GM19463 (cell line): ENCODE measurements around the gene WNT7B.
A peak's percentile ranks its signal among the peaks of the same experiment; 100 is the strongest.

Experiments used
- ATAC-seq: cut with Tn5 transposase; IDR thresholded peaks from one replicate; pipeline ENCODE4 v1.9.1; 2021; ENCODE audit warnings: mild to moderate bottlenecking, moderate library complexity; ENCODE audit not compliant: unreplicated experiment

WNT7B gene

DNA sequence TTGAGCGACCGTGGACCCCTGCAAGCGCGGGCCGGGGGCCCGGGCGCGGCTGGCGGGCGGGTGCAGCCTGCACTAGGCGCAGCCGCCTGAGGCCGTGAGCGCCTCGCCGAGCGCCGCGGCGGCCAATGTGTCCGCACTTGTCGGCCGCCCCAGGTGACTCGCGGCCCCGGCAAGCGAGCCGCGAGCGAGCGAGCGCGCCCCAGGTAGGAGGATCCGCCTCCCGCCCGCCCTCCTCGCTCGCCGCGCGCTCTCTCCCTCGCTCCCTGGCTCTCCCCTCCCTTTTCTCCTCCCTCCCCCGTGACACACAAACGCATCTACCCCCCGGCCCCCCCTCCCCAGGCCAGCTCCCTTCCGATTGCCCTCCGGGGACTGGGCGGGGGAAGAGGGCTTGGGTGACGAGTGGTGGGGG lies at the start of gene WNT7B:
Gene WNT7B (minus strand): TSS at position 160 of the 409 bp plus-strand sequence. CDS start 408 bp downstream, outside the sequence.
- no peak for ATAC-seq

DNA sequence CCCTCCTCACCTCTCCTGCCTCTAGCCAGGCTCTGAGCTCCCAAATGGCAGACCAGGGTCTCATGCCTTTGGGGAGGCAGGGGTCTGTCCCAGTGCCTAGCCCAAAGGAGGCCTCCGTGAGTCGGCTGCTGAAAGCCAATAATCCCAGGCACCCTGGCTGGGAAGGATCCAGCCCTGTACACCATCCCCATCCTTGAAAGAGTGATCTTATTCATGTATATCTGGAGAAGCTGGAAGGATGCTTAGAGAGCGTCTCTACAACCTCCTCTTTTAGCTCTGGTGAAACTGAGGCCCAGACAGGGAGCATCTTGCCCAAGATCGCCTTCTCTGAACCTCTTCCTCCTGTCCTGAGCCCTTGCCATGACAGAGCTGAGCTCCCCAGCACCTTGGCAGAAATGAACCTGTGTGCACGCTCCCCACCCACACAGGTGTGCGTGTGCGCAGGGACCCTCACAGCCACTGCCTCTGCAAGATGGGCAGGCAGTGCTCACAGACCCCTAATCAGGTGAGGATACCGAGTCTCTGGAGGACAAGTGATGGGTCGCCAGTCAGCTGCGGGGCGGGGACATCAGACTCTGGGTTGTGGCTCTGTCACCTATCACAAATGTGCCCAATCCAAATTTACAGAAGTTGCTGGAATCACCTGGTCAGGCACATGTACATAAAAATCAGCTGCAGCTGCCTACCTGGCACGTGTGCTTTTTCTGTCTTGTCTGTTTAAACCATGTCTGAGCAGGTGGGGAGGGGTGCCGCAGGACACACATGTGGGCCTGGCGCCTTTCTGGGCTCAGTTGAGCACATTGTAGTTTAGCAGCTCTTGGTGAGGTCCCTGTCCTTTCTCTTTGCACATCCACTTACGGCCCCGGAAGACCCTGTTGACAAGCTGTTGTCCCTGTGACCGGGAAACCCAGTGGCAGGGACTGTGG lies 49.3 kb upstream of the WNT7B start:
- ATAC-seq = no peak

GRCh38 chr22:46025225-46025972 lies 48.4 kb upstream of the WNT7B start:
- ATAC-seq = no peak

DNA sequence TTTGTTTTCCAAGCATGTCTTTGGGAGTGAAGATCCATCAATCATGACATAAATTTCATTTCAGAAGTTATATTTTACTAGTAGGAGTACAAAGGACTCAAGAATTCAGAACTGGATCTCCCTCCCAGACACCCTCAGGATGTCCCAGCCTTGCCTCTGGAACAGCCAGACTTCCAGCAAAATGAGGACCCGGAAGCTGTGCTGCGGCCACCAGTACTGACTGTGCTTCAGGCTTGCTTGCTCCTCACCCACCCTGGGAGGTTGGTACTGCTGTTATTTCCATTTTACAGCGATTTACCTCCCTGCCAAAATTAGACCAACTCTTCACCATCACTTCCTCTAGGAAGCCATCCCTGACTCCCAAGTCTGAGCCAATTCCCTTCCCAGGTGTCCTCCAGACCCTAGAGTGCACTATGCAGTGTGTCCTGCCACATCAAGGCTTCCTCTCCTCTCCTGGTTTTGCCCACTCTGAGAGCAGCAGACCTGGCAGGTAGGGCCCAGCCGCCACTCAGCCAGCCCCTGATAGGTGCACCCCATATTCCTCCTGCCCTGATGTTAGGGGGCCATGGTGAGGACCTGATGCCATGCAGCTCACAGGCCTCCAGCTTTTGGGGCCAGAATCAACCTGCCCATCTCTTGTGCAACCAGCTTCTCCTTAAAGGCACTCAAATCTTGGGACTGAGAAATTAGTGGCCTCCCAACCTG lies 47.3 kb upstream of the WNT7B start:
- no peak for ATAC-seq

DNA sequence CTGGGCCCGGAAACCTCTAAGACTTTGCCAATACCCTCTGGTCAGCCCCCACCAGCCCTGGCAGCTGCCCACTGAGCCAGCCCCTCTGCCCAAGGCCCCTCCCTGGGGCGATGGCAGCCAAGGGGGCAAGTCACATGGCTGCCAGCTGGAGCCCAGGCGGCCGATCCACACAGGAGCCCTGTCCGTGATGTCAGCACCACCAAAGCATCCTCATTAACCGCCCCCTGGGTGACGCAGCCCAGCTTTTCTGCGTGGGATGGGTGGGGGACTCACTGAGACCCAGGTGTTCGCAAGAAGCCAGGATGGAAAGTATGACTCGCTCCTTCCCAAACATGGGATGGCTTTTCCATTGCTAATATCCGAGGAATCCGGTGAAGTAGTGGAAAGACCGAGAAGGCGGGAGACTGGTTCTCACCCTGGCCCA lies 46.6 kb upstream of the WNT7B start:
- ATAC-seq = no peak

DNA sequence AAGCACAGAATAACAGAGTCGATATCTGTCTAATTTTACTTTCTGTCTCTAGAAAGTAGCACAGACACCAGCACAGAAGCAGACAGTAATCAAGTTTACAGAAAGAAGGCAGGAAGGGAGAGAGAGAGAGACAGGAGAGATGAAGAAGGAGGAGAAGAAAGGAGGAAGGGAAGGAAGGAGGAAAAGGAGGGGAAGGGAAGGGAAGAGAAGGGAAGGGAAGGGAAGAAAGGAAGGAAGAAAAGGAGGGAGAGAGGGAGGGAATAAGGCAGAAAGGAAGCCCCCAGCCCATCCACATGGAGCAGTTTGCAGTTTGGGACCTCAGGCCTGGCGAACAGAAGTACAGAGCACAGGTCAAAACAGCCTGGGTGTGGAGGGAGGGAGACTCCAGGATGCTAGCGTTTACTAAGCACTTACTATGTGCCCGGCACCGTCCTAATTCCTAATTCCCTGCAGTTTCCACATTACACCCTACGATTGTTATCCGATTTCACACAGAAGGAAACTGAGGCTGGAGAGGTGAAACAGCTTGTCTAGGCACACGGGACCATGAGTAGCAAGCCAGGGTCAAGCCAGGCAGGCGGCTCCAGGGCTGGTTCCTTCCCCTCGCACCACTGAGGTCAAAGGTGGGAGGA lies 46.0 kb upstream of the WNT7B start:
- no peak for ATAC-seq

DNA sequence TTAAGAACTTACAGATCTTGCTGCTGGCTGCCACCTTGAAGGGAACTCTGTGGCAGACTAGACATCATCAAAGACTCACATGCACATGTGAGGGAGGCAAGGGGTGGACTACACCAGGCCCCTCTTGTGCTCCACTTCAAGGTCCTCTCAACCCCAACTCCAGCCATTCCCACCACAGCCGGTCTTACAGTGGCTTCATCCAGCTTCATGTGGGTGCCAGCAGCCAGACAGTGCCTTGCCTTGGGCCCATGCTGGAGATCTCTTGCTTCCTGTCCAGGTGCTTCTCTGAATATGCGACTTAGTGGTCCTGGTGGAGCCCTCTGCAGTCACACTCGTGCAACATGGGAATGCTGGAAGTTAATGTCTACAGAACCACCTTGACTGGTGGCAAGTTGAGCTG lies 44.6 kb upstream of the WNT7B start:
- ATAC-seq = no peak

DNA sequence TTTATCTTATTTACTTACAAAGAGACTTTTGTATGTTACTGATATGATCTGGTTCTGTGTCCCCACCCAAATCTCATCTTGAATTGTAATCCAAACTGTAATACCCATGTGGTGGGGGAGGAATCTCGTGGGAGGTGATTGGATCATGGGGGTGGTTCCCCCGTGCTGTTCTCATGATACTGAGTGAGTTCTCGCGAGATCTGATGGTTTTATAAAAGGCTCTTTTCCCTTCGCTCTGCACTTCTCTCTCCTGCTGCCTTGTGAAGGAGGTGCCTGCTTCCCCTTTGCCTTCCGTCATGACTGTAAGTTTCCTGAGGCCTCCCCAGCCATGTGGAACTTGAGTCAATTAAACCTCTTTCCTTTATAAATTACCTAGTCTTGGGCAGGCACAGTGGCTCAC lies 42.4 kb upstream of the WNT7B start:
- ATAC-seq = no peak

DNA sequence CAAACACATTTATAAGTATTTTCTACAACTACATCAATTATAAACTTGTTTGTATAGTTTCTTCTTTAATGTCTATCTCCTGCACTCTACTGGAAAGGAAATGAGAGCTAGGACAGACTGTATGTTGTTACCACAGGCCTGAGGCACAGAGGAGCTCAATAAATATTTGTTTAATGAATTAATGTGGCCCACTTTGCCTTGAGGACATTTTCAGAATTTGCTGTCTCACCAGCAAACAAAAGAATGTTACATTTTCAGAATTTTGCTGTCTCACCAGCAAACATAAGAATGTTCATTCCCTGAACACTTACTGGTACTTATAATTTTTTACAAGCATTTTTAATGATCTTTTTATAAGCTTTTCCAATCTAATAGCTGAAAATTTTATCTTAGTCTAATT lies 41.9 kb upstream of the WNT7B start:
- no peak for ATAC-seq

DNA sequence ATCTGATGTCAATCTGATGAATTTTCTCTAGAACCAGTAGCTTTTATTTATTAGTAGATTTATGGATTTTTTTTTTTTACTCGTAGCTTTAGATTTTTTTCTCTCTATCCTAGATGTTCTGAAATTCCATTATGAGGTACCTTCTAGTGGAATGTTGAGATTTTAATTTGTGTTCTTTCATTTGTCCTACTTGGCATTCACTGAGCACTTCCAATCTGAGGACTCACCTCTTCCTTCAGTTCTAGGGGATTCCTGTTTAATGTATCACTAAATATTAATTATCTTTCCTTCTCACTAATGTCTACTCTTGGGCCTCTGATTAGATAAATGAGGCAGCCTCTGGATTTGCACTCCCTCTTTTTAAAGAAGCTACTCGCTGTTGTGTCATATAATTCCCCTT lies 40.2 kb upstream of the WNT7B start:
- no peak for ATAC-seq

- ATAC-seq = peak; percentile 87
Observed at GRCh38 chr22:46013460-46014416, 36.8 kb upstream of the WNT7B start.

DNA sequence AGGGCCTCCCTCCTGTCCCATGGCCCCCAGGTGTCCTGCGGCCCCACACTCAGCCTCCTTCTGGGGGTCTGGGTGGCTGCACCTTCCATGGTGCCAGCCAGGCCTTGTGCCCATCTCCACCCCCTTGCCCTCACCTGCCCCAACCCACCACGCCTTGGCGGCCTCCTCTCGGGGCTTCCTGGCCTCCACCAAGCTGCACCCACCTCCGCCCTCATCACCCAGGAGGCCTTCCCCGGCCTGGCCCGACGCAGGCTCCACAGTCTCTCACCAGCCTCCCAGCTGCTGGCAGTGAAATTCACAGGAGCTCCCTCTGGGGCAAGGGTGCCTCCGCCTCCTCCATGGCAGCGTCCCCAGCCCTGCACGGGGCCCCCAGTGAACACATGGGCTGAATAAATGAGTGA lies 35.9 kb upstream of the WNT7B start:
- ATAC-seq = no peak

DNA sequence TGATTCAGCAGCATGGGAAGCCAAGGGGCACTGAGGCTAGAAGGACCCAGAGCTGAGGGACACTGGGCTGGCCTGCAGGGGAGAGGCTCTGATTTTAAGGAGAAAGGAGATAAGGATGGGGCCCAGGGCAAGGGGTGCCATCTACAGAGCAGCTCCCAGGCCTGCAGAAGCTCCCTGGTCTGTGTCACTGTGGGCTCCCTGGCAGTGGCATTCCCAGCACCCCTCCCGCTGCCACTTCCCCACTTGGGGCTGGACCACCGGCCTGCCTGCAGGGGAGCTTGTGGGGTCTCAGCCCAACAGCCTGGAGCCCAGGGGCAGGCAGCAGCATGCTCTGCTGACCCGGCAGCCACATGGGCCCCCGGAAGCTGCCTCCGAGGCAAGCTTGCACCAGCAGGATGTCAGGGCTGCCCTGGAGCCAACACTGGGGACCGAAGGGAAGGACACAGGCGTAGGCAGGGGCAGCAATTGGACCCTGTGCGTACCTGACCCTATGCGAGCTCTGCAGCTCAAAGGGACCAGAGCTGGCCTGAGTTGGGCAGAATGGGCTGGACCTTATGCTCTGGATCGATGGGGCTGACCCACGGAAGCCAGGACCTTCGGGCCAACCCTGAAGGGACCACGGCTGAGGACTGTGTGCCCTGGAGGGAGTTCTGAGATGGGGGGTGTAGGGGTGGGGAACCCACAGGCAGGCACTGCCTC lies 35.4 kb upstream of the WNT7B start:
- no peak for ATAC-seq

DNA sequence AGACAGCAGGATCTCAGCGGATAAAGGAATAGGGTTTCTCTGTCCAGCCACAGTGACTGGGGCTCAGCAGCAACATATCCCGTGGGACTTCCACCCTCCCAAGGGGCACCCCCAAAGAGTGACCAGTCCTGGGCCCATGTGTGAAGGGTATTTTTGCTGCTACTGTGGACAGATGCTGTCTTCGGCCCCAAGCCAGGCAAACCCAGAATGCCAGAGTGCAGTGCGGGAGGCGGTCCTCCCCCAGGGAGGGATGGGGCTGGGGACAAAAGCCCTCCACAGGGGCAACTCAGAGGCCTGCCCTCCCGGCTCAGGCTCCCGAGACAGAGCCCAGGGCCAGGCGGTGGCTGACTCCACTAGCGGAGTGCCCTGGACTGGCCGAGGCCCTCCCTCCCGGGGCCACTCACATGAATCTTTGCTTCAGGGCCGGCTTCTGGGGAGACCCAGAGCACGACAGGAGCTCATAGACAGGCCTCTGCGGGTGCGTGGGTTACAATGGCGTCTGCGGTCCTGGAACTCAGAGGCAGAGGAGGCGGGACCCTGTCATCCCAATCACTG lies 34.7 kb upstream of the WNT7B start:
- no peak for ATAC-seq

- ATAC-seq = no peak
Observed at GRCh38 chr22:46010951-46011626, 34.1 kb upstream of the WNT7B start.

DNA sequence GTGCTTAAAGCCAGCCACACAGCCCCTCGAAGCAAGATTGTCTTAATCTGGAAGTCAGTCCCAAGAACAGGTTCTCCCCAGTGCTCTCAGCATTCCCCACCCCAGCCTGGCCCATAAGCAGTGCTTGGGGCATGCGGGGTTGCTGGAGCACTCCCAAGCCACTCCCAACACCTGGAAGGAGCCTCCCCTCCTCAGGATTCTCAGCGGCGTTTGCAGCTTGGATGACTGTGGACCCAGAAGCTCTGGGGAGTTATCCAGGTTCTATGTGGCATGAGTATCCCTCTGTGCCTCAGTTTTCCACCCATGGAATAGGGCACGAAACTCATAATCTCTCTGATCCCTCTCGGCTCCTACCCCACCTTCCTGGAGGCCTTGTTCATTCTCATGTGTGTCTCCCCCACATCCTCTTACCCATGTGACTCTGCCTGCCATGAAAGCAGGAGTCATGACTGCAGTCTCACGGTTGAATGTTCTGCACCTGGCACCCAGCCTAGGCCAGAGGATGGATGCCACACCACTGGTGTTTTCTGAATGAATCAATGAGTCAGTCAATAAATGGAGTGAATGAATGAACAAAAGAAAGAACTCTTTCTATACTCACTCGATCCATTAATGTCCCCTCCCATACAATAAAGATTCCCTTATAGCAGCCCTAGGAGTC lies 33.4 kb upstream of the WNT7B start:
- no peak for ATAC-seq

DNA sequence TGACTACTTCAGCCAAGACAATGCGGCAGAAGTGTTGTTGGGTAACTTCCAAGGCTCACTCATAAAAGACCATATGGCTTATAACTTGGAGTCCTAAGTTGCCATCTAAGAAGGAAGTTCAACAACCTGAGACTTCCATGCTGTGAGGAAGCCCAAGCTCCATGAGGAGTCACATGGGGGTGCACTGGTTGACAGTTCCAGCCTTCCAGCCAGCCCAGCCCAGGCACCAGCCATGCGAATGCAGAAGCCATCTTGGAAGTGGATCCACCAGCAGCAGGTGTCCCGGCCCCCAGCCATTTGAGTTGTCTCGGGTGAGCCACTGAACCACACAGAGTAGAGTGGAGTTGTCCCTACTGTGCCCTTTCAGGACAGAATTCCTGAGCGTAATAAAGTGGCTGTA lies 32.8 kb upstream of the WNT7B start:
- ATAC-seq = no peak
